Measurements from ENCODE around the gene CREB3L2. TPM values are rescaled to one million over a fixed set of nuclear protein-coding genes. Genes with fewer than 3 reads are reported as not detected.
A peak's percentile ranks its signal among the peaks of the same experiment; 100 is the strongest.
"Not testable (repeated sequence)": the region's sequence is repeated elsewhere in the genome, so short reads cannot be mapped to it uniquely, and the experiment has no call there.

The CREB3L2 gene
- total RNA-seq, 1 donor from 2014 or later = 30.4 TPM

DNA sequence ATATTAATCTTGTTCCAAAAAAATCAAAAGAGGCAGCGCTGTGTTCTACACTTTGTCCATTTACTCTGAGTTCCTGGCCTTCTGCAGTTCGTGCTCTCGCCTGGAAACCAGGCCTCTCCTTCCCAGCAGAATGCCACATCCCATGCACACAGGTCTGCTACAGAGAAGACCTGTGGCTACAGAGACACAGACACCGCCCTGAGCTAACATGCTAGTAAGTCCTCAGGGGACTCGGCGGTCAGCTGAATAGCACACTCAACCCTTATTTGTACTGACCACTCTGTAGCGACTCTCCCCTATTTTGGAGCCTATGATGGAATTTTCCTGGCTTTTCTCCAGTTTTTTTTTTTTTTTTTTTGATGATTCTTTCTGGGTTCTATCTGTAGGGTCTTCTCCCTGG lies 12.8 kb downstream of the CREB3L2 start:
- DNase-seq (ENCODE audit: low read depth in 2 of 2) = no peak

DNA sequence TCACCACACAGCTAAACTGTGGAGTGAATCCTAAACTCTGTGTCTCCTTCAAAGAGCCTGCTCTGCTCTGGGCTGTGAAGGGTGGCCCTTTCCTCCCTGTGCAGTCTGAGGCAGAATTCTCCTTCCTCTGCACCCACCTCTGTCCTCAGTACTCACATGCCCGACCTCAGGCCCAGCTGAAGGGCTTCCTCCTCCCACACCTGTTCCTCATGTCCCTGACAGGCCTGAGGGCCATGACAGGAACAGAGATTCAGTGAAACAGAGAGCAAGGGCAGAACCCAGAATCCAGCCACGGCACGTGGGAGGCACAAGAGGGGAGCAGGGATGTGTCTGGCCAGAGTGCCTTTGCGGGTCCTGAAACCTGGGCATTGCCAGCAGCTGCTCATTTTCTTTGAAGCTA lies 13.9 kb downstream of the CREB3L2 start:
- DNase-seq (ENCODE audit: low read depth in 2 of 2) = no peak

DNA sequence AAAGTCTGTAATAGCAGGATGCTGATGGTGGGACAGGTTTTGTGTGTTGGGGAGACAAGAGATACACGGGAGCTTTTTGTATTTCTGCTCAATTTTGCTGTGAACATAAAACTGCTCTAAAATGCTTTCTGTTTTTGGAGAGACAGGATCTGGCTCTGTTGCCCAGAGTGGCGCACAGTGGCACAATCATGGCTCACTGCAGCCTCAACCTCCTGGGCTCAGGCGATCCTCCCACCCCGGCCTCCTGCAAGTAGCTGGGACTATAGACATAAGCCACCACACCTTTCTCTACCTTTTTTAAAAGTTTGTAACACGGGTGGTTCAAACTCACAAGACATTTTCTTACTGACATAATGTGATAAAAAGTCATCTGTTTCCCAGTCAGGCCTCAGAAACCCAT lies 14.3 kb downstream of the CREB3L2 start:
- DNase-seq (ENCODE audit: low read depth in 2 of 2) = no peak

DNA sequence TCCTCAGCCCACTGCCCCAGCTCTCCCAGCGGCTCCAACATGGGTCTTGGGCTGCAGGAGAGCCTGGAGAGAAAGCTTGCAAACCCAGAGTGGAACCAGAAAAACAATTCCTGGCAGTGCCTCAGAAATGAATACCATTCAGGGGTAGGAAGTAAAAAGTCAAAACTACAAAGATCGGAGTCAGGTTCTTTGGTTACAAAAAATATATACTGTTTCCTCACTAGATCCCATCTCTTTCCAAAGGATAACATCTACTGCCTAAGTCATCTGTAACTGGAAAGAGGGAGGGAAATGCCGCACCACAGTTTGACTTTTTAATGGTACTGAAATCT lies 14.9 kb downstream of the CREB3L2 start:
- no peak for DNase-seq (ENCODE audit: low read depth in 2 of 2)

DNA sequence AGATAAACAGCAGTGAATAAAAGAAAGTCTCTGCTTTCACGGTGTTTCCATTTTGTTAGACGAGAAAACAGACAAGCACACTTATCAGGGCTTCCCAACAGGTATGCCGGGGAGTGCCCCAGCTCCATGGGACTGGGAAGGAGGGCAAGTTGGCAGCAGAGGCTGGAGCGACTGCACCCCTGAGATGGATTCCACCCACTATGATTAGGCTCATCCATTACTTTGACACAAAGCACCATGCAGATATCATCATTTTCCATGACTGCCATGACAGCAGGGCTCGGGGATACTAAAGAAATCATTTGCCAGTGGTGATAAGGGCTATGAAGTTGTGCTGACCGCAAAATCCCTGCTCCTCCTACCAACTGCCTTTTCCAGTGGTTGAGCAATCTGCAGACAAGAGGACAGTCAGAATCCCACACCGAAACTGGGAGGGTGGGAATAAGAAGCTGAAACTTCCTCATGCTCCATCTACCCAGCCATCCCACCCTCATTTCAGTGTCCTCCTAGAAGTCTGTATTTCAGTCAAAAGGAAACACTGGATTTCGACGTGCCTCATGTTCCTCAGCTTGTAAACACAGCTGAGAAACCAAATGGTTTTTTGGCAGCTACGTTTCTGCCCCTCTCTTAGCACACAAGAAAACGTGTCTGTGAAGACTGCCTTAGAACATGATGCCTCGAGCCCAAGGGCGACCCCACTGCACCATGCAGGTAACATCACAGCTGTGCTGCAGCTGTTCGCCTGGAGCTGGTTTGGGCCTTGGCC lies 15.5 kb downstream of the CREB3L2 start:
- no peak for DNase-seq (ENCODE audit: low read depth in 2 of 2)

DNA sequence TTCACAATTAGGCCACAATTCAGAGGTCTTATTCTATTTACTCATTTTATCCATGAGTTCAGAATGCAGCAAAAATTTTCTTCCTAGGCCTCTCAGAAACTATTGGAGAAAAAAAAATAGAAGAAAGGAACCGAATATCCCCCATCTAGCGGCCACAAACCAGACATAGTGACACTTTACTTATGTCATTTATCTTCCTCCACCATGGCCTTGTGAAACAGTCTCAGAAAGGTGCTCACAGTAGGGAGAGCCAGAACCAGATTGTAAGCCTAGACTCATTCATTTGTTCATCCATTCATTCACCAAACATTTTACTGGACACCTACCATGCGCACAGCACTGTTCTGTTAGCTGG lies 16.0 kb downstream of the CREB3L2 start:
- no peak for DNase-seq (ENCODE audit: low read depth in 2 of 2)

DNA sequence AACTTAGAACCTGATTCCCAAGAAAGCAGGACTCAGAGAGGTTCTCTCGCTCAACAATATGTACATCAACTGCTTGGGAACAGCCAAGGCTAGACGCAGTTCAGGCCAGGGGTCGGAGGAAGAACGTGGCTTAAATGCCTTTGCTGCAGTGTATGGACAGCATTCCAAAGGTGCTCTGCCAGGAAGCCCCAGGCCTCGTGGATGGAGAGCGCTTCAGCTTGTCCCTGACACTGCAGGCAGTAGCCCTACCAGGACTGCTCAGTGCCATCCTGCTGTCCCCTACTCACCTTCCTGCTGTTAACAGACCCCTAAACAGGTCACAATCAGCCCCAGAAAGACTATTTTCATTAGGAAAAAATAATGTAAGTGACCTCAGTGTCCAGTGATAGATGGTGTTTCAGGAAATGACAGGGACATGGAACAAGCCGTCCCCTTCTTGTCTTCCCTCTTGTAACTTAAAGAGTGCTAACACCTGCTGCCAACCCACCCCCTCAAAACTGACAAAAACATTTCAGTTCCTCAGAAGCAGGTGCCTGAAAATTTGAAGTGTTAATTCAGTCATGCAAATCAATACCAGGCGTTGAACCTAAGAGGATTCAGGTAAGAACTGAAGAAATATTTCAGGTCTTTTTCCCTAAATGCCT lies 16.5 kb downstream of the CREB3L2 start:
- peak in 1 of 2 donors; percentile 51 for DNase-seq (ENCODE audit: low read depth in 2 of 2)

DNA sequence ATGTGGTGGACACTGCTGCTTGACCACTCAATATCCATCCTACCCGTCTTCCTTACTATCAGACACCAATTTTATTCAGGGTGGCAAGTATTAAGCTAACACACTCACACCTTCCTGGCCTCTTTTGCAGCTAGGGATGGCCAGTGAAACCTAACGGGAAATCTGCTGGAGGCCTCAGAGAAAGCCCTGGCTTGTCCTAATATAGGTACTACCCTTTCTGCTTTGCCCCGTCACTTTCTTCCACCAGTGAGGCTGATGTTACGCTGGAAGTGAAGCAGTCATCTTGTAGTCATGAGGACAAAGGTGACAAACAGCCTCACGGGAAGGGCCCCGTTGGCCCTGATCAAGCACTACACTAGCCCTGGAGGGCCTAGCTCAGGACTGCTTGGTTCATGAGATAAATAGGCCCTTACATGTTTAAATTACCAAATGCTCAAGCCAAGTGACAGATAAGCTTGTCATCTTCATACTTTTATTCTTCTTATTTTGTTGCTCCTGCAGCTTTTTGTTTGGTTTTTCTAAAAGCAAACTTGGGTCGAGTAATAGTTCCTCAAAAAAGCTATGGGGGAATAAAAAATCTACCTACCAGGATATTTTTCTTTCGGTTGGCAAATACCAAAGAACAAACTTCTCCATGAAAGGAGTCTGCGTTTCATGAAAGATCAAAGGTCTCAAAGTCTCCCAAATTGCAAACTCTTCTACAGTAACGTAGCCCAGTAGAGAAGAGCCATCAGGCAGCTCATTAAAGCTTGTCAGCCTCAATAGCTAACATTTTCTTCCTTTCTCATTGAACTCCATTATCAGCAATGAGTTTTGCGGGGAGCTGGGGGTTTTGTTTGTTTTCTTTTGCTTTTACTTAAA lies 17.5 kb downstream of the CREB3L2 start:
- DNase-seq (ENCODE audit: low read depth in 2 of 2) = no peak

DNA sequence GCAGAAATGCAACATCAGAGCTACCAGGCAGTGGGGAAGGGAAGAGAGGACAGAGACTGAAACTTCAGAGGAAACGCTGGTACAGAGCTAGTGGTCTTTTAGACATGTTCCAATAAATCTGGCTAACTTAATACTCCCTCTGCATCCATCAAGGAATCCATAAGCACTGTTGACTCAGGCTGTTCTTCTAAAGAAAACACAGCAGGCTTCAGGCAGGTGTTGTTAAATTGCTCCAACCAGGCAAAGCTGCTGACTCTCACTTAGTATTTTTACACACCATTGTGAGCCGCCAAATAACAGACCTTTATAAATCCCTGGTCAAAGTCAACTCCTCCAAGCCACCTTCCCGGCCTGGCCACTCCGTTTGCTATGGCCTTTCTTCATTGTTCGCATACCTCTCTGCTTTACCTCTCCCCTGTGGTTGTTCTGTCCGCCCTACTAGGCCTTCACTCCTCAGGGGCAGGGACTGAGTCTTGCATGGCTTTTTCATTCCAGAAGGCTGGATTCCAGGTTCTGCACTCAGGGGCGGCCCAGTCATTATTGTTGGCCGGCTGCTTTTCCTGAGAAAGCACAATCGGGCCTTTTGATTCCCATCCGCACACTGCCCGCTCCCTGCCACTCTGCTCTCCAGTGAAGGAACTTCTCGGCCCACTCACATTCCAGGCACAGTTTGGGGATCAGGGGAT lies 18.4 kb downstream of the CREB3L2 start:
- DNase-seq (ENCODE audit: low read depth in 2 of 2) = peak in 1 of 2 donors; percentile 49

DNA sequence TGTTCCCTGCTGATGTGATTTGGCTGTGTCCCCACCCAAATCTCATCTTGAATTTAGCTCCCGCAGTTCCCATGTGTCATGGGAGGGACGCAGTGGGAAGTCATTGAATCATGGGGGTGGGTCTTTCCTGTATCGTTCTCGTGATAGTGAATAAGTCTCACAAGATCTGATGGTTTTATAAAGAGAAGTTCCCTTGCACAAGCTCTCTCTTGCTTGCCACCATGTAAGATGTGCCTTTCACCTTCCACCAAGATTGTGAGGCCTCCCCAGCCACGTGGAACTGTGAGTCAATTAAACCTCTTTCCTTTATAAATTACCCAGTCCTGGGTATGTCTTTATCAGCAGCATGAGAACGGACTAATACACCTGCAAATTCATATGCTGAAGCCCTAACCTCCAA lies 19.5 kb downstream of the CREB3L2 start:
- DNase-seq (ENCODE audit: low read depth in 2 of 2) = not testable (repeated sequence)

DNA sequence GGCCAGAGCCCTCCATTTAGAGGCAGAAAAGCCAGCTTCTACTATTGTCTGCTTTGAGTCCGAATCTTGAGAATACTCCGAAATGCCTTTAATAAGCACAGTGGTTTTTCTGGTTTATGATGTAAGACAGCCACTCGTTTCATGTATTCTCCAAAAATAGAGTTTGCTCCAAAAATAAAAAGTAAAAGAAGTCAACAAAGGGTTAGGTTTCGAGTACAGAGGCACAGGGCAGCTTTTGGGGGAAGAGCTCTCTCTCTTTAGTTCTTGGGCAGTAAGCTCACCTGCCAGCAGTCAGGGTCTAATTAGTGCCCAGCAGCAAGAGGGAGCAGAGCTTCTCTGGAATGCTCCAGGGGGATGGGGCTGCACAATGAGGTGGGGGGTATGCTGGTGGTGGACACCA lies 20.2 kb downstream of the CREB3L2 start:
- no peak for DNase-seq (ENCODE audit: low read depth in 2 of 2)

DNA sequence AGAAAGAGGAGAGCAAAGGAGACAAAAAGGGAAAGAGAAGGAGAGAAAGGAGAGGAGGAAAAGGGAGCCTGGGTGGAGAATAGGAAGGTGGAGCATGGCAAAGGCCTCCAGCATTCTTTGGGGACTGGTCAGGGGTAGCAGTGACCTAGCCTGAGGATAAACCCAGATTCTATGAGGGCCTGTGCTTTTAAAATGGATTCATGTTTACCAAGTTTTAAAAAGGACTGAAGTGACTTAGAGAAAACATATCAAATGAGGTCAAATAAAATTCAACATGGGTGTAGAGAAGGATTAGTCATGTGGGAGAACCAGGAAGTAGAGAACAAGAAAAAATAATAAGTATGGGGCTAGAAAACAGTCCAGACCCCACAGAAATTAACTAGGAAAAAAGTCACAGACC lies 20.7 kb downstream of the CREB3L2 start:
- DNase-seq (ENCODE audit: low read depth in 2 of 2) = no peak

DNA sequence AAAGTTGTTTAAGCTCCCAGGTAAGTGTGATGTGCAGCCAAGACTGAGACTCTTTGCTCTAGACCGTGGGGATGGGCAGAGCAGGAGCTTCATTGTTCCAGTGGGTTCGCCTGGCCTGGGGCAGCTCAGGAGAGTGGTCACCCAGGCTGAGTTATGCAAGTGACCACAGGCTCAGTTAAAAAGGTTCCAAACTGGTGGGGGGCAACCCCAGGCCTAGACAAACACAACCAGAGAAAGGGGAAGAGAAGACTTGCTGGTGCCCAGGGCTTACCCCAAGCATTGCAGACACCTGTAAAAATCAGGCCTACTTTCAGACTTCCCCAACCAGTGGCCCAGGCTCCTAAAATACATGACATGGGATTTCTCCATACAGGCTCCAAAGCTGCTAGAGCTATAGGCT lies 21.6 kb downstream of the CREB3L2 start:
- DNase-seq (ENCODE audit: low read depth in 2 of 2) = no peak

DNA sequence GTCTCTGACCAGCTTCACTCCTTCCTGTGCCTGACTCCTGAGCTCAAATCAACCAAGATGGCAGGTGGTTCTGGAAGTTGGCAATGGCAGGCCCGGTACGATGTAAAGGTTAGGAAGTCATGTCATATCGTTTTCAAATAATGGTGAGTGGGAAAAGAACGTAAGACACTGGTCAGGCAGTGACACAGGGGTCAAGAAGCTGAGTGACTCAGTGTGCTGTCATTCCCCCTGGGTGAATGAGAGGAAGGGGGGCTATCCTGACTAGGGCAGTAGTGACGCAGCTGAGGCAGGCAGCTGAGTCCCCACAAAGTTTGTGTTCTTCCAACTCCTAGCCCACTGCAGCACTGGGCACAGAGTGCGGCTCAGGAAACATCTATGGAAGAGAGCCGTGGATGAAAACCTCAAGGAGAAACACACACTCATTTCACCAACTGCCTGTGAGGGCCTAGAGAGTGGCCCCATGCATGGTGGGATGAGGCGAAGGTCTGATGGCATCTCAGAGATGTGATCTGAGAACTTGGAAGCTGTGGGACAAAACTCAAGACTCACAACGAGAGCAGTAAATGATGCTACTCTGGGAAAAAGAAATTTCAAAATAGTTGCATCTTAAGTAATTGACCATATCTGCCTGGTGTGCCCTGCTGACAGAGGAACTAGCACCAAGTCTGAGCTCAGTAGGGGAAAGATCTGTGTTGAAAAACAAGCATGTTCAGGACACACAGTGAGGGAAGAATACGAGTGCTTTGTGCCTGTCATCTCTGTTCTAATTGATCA lies 23.2 kb downstream of the CREB3L2 start:
- peak in 1 of 2 donors; percentile 98 for DNase-seq (ENCODE audit: low read depth in 2 of 2)

DNA sequence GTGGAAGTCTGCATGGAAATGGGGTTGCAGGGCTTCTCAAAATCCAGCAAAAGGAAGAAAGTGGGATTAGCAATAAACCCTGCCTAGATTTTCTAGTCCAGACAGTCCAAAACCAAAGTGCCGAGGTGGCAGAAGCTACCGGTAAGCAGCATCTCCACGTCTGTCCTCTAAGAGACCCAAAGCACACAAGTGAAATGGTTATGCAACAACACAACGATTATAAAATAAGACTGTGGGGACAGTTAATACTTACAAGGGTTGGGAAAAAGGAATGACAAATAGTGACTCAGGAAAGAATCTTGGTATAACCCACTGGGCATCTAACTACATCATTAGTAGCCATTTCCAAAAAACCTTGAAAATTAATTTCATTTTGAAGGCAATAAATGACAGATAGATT lies 24.7 kb downstream of the CREB3L2 start:
- no peak for DNase-seq (ENCODE audit: low read depth in 2 of 2)

DNA sequence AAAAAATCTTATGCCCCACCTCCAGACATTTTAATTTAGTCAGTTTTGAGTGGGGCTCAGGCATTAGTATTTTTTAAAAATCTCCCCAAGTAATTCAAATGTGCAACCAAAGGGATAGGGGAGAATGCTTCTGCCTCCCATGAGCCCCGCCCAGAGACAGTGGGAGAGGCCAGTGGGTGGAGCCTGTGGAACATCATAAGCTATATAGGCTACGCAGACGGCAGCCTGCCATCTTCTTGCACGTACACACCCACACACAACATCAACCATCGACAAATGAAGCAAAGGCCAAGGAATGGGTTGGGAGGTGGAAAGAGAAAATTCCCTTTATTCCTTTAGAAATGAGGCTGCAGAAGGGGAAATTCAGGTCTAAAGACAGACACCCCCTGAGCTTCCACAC lies 25.2 kb downstream of the CREB3L2 start:
- no peak for DNase-seq (ENCODE audit: low read depth in 2 of 2)

DNA sequence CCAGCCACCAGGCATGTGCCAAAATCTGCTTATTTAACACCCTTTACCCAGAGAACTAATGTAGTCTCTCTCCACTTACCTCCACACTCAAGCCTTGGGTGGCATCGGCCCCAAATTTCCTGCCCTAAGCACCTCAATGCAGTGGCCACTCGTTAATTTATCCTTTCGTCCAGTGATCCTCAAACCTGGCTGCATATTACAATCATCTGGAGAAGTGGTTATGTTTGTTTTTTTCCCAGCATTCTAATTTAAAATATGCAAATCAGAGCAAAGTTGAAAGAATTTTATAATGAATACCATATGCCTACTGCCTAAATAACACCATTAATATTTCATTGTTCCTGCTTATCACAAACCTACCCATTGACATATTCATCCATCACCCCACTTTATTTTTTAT lies 25.7 kb downstream of the CREB3L2 start:
- no peak for DNase-seq (ENCODE audit: low read depth in 2 of 2)

DNA sequence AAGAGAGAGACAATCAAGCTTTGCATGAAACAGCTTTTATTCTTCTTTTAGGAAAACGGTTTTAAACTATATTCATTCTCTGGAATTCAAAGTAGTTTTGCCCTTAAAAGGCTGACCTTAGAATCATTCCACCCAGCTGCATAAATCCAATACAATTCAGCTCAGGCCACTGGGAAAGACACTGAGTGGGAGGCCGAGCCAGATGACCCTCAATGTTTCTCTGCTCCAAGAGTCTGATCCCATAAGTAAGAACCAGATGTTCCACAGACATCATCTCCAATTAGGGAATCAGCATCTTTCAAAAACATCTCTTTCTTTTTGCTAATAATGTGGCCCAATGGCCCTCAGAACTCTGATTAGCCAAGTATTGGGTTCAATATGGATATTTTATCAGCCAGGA lies 26.1 kb downstream of the CREB3L2 start:
- no peak for DNase-seq (ENCODE audit: low read depth in 2 of 2)

DNA sequence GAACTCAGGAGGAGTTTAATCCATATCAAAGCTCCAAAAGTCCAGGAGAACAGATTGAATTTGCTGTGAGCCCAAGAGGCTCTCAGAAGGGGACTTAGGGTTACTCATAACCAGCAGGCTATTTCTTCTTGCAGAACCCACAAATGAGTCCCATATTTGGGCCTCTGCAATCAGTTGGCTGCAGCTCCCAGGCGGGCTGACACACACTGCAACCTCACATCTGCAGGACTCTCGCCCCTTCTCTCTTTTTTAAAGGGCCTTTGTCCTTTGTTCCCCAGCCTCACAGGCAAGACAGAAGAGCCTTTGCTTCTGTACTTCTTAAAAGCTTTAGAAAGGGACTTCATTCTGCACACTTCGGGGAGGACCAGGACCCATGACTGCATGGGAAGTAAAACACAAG lies 26.7 kb downstream of the CREB3L2 start:
- no peak for DNase-seq (ENCODE audit: low read depth in 2 of 2)

DNA sequence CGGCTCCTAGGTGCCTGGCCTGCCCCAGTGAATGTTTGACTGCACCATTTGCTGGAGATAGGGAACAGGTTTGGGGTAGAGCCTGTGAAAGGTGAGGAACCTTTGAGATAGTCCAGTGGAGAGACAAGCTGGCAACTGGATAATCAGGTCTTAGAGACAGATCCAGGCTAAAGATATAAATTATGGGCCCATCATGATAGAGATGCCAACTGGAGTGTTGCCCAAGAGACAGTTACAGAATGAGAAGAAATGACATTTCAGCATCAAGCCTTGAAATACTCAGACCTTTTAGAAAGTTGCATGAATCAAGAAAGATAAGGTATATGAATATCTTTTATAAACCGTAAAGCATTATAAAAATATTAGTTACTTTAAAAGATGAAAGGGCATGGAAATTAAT lies 27.1 kb downstream of the CREB3L2 start:
- DNase-seq (ENCODE audit: low read depth in 2 of 2) = no peak

DNA sequence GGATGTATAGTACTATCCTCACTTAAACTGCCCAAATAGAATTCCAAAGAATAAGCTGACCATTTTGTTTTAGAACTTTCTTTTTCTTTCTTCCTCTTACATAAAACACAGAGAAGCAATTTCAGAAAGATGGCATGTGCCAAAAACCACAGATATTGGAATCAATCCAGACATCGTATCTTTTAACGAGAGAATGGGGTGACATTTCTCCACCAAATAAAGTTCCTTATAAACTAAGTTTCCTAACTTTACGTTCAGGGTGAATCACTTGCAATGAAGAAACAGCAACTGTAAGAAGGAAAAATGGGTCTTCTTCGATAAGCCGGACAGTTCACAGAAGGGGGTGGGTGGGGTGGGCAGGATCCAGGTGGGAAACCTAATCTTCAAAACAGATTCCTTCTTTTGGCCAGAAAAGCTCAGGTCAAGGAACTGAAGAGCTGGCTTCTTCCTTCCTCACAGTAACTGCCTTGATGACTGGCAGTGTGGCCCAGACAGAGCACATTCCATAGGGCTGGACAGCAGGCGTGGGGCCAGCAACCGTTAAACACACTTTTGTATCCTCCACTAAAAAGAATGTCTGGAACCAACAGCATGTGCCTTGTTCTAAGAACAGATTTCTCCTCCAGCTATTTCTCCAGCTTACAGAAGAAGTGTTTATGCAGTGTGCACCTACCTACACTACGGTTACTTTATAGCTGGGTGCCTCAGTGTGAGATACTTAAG lies 31.5 kb downstream of the CREB3L2 start:
- DNase-seq (ENCODE audit: low read depth in 2 of 2) = peak; percentile 53 to 78
